Activated B cell treated with CpG ODN at 0.5 μM for 24 hours (primary cell): ENCODE data around the gene ITGB2. TPM values are rescaled to one million over a fixed set of nuclear protein-coding genes. Genes with fewer than 3 reads are reported as not detected.

ENCODE experiments used
- ATAC-seq: fragments of 200-7000 bp; cut with Tn5 transposase; one replicate; pipeline ENCODE4 v1.10.0; 2021; ENCODE audit warnings: low read depth, mild to moderate bottlenecking, moderate library complexity
- CTCF ChIA-PET: fragments of 350-600 bp; sonication (Branson Sonifier 250); formaldehyde crosslinking; loops from one replicate; lab custom pipeline; 2021; ENCODE audit warnings: antibody characterized with exemption; lab: Charles Lee
- POLR2A ChIA-PET: fragments of 350-600 bp; sonication (Branson Sonifier 250); formaldehyde crosslinking; loops from one replicate; lab custom pipeline; 2021; ENCODE audit warnings: antibody characterized with exemption; lab: Charles Lee
- DNase-seq: peaks from one replicate; pipeline ENCODE4 v3.0.0; 2022
- H3K27ac Mint-ChIP-seq: one replicate; pipeline ENCODE4 v1.8.0; 2020; ENCODE audit warnings: mixed read lengths
- H3K27me3 Mint-ChIP-seq: one replicate; pipeline ENCODE4 v1.8.0; 2021; ENCODE audit warnings: mixed read lengths
- H3K36me3 Mint-ChIP-seq: one replicate; pipeline ENCODE4 v1.8.0; 2021; ENCODE audit warnings: low read depth, mixed read lengths
- H3K4me1 Mint-ChIP-seq: one replicate; pipeline ENCODE4 v1.8.0; 2021; ENCODE audit warnings: mixed read lengths
- H3K4me3 Mint-ChIP-seq: one replicate; pipeline ENCODE4 v1.8.0; 2020; ENCODE audit warnings: mild to moderate bottlenecking, mixed read lengths
- H3K9me3 Mint-ChIP-seq: one replicate; pipeline ENCODE4 v1.8.0; 2020; ENCODE audit warnings: mixed read lengths
- intact Hi-C: fragments of 100-400 bp; cut with micrococcal nuclease; formaldehyde crosslinking; loops from one replicate; pipeline ENCODE4 v1.15.1; 2024
- total RNA-seq: library from RNA; stranded (reverse); gene quantifications from 2 replicates; pipeline ENCODE4 v1.2.3, GENCODE V29; 2022
- TF ChIP-seq, protein P1 (sequence below): fragments of 200-600 bp; IDR thresholded peaks from one replicate; pipeline ENCODE4 v1.8.0; 2022; ENCODE audit warnings: antibody characterized with exemption, mild to moderate bottlenecking

ITGB2 gene
- total RNA-seq, 1 donor from 2014 or later = 124 TPM

GRCh38 chr21:44924606-44925377 is 4.1 kb upstream of the ITGB2 start:
- Mint-ChIP-seq H3K4me3 (peak overlapping the region; percentile 60), H3K36me3 (peaks cover 7% of the 10 kb centered on the region), H3K27me3 (no peaks in the 10 kb centered on the region), H3K4me1 (peaks cover 93% of the 10 kb centered on the region), H3K9me3 (no peaks in the 10 kb centered on the region), H3K27ac (peak overlapping the region; percentile 83)
- ATAC-seq = no peak
- no peak for DNase-seq
- POLR2A ChIA-PET = interaction anchor here (0.7 to 1.5 kb wide), 6 partner anchors 11 to 843 kb away, joined by 4 to 5 read pairs (median 4); partner anchors contain the start of genes PTTG1IP and SUMO3
- CTCF ChIA-PET = interaction anchor here (1.1 kb wide), 1 partner anchor 11 kb away, joined by 3 read pairs; no protein-coding TSS in a partner anchor
- TF ChIP-seq, protein P1, sequence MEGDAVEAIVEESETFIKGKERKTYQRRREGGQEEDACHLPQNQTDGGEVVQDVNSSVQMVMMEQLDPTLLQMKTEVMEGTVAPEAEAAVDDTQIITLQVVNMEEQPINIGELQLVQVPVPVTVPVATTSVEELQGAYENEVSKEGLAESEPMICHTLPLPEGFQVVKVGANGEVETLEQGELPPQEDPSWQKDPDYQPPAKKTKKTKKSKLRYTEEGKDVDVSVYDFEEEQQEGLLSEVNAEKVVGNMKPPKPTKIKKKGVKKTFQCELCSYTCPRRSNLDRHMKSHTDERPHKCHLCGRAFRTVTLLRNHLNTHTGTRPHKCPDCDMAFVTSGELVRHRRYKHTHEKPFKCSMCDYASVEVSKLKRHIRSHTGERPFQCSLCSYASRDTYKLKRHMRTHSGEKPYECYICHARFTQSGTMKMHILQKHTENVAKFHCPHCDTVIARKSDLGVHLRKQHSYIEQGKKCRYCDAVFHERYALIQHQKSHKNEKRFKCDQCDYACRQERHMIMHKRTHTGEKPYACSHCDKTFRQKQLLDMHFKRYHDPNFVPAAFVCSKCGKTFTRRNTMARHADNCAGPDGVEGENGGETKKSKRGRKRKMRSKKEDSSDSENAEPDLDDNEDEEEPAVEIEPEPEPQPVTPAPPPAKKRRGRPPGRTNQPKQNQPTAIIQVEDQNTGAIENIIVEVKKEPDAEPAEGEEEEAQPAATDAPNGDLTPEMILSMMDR = no peak
- intact Hi-C loops = loop anchor here (10.0 kb wide), 1 partner anchor 590 kb away; the partner anchor contains the start of gene CFAP410

DNA sequence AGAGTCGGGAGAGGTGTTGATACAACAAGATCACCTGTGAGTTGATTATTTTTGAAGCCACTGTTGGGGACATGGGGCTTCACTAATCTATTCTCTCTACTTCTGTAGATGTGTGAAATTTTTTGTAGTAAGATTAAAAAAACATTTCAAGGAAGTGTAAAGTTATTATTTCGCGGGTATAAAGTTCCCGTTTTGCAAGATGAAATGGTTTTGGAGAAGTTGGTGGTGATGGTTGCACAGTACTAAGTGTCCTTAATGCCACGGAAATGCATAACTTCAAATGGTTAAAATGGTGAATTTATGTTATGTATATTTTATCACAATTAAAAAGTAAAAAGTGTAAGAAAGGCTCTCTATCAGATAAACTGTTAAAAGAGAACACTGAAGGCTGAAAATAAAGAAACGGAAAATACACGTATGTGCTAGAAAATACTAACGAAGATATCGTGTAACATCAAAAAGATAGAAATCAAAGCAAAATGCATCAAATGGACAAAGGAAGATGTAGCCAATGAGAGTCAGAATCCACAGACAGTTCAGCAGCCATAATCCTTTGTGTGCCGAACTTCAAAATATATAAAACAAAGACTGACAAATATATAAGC is 2.9 kb upstream of the ITGB2 start:
- H3K4me3 Mint-ChIP-seq = peak overlapping the region; percentile 24
- intact Hi-C loops = loop anchor here (10.0 kb wide), 1 partner anchor 589 kb away; the partner anchor contains the start of gene CFAP410
- POLR2A ChIA-PET = no interaction called here

DNA sequence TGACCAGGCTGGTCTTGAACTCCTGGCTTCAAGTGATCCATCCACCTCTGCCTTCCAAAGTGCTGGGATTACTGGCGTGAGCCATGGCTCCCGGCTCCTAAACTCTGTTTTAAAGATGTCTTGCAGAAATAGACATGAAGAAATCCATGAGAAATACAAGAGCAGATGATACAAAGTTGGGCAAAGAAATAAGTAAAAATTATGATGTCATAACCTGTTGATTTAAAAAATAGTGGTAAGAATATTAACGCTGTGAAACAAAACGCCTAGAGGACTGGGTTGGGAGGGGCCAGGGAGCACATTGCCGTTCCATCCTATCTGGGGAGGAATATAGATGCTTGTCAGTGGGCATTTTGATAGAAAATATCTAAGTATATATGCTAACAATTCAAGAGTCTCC is 1.2 kb upstream of the ITGB2 start:
- no peak for ATAC-seq
- TF ChIP-seq, protein P1 = no peak
- no peaks in the 10 kb centered on the region for H3K27me3 Mint-ChIP-seq
- no peak for DNase-seq
- peak overlapping the region; percentile 81 for H3K27ac Mint-ChIP-seq
- peaks cover 15% of the 10 kb centered on the region for H3K36me3 Mint-ChIP-seq
- peaks cover 91% of the 10 kb centered on the region for H3K4me1 Mint-ChIP-seq
- intact Hi-C loops = loop anchor here (1.0 to 10.0 kb wide), 3 partner anchors 8 to 587 kb away; partner anchors contain the start of gene CFAP410
- peak overlapping the region; percentile 64 for H3K4me3 Mint-ChIP-seq
- POLR2A ChIA-PET = interaction anchor here (1.1 kb wide), 1 partner anchor 11 kb away, joined by 3 read pairs; no protein-coding TSS in a partner anchor
- H3K9me3 Mint-ChIP-seq = no peaks in the 10 kb centered on the region
- CTCF ChIA-PET = interaction anchor here (1.6 kb wide), 1 partner anchor 10 kb away, joined by 7 read pairs; no protein-coding TSS in a partner anchor

More for the DNA sequence above, 2.9 kb upstream of the ITGB2 start:
- peak overlapping the region; percentile 83 for H3K27ac Mint-ChIP-seq
- CTCF ChIA-PET = no interaction called here
- ATAC-seq (no peak), DNase-seq (no peak)
- no peaks in the 10 kb centered on the region for H3K9me3 Mint-ChIP-seq
- TF ChIP-seq, protein P1 = no peak
- H3K27me3 Mint-ChIP-seq = no peaks in the 10 kb centered on the region
- peaks cover 7% of the 10 kb centered on the region for H3K36me3 Mint-ChIP-seq
- peaks cover 91% of the 10 kb centered on the region for H3K4me1 Mint-ChIP-seq

- TF ChIP-seq, protein P1 = no peak
- no peaks in the 10 kb centered on the region for H3K9me3 Mint-ChIP-seq
- ATAC-seq = peak; percentile 20
- peak overlapping the region; percentile 90 for H3K4me3 Mint-ChIP-seq
- DNase-seq = no peak
- peaks cover 19% of the 10 kb centered on the region for H3K36me3 Mint-ChIP-seq
- intact Hi-C loops = loop anchor here (1.0 to 10.0 kb wide), 3 partner anchors 8 to 585 kb away; partner anchors contain the start of gene CFAP410
- H3K4me1 Mint-ChIP-seq = peaks cover 89% of the 10 kb centered on the region
- peak overlapping the region; percentile 94 for H3K27ac Mint-ChIP-seq
- CTCF ChIA-PET = interaction anchor here (0.6 to 1.6 kb wide), 6 partner anchors 10 to 119 kb away, joined by 3 to 7 read pairs (median 4); no protein-coding TSS in a partner anchor
- POLR2A ChIA-PET = interaction anchor here (0.7 to 3.5 kb wide), 9 partner anchors 8 to 119 kb away, joined by 3 to 68 read pairs (median 4); partner anchors contain the start of genes PTTG1IP and UBE2G2
- H3K27me3 Mint-ChIP-seq = no peaks in the 10 kb centered on the region
Measured at GRCh38 chr21:44919913-44920693, 596 bp downstream of the ITGB2 start.
